Inflammatory macrophage treated with lipopolysaccharide for 4 hours (primary cell): Measurements from ENCODE around the gene VAMP8.
"Not testable (repeated sequence)": the region's sequence is repeated elsewhere in the genome, so short reads cannot be mapped to it uniquely, and the experiment has no call there.

Source experiments
- DNase-seq: peaks from one replicate; pipeline ENCODE4 v3.0.0-alpha.2; 2020

The VAMP8 gene

GRCh38 chr2:85600951-85601770 lies 23.8 kb downstream of the VAMP8 start:
- no peak for DNase-seq

- DNase-seq, result peak; percentile 30
These were observed 24.5 kb downstream of the VAMP8 start for GRCh38 chr2:85601771-85602475.

- DNase-seq, result peak; percentile 93
These were observed 25.3 kb downstream of the VAMP8 start, which contains the start of gene TMEM150A for GRCh38 chr2:85602476-85603234. TMEM150A (minus strand) TSS chr2:85602698; CDS start chr2:85601948, 750 bp downstream.

- not testable (repeated sequence) for DNase-seq
These were observed 26.7 kb downstream of the VAMP8 start for GRCh38 chr2:85604133-85604444.

GRCh38 chr2:85604568-85605339 lies 27.4 kb downstream of the VAMP8 start:
- no peak for DNase-seq

- no peak for DNase-seq
These were observed 28.2 kb downstream of the VAMP8 start for GRCh38 chr2:85605406-85606115.

GRCh38 chr2:85606116-85606455 lies 28.7 kb downstream of the VAMP8 start:
- no peak for DNase-seq

- no peak for DNase-seq
These were observed 30.2 kb downstream of the VAMP8 start for GRCh38 chr2:85607268-85608215.

GRCh38 chr2:85611217-85611704 lies 33.9 kb downstream of the VAMP8 start:
- no peak for DNase-seq

GRCh38 chr2:85611705-85612587 lies 34.6 kb downstream of the VAMP8 start, which contains the start of gene C2orf68:
C2orf68 (minus strand) TSS chr2:85612066; CDS start chr2:85611984, 82 bp downstream.
- DNase-seq, result peak; percentile 90

- DNase-seq, result no peak
These were observed 36.5 kb downstream of the VAMP8 start for GRCh38 chr2:85613717-85614515.

GRCh38 chr2:85614757-85615156 lies 37.4 kb downstream of the VAMP8 start:
- not testable (repeated sequence) for DNase-seq

GRCh38 chr2:85615413-85615728 lies 38.0 kb downstream of the VAMP8 start:
- DNase-seq, result no peak

GRCh38 chr2:85617723-85618122 lies 40.3 kb downstream of the VAMP8 start:
- DNase-seq, result not testable (repeated sequence)

GRCh38 chr2:85619617-85620016 lies 42.2 kb downstream of the VAMP8 start:
- DNase-seq, result no peak

GRCh38 chr2:85621338-85621737 lies 44.0 kb downstream of the VAMP8 start:
- DNase-seq, result no peak

GRCh38 chr2:85623991-85624390 lies 46.6 kb downstream of the VAMP8 start:
- no peak for DNase-seq

- DNase-seq, result peak; percentile 2
These were observed 51.3 kb downstream of the VAMP8 start for GRCh38 chr2:85628658-85629057.

GRCh38 chr2:85631316-85631715 lies 53.9 kb downstream of the VAMP8 start:
- DNase-seq, result no peak
